Thyroid gland (tissue), 4 donors: ENCODE measurements around the gene ACE. TPM values are rescaled to one million over a fixed set of nuclear protein-coding genes. Genes with fewer than 3 reads are reported as not detected.

Experiments used
- DNase-seq, 2 donors: peaks; one replicate each; pipeline ENCODE4 v3.0.0-alpha.2; 2019
- H3K27ac ChIP-seq, 3 donors: fragments of 200-600 bp; sonication (generic); 1 replicate in 2 of 3; 2 replicates in 1 of 3; pipeline ENCODE4 v1.5.1; 2016 to 2019; ENCODE audit warnings: mild to moderate bottlenecking in 1 of 3, moderate library complexity in 1 of 3
- H3K27me3 ChIP-seq: fragments of 200-600 bp; sonication (generic); one replicate; pipeline ENCODE4 v1.5.1; 2019
- H3K36me3 ChIP-seq, 2 donors: fragments of 200-600 bp; sonication (generic); one replicate each; pipeline ENCODE4 v1.5.1; 2016 to 2019
- H3K4me1 ChIP-seq, 2 donors: fragments of 200-600 bp; sonication (generic); one replicate each; pipeline ENCODE4 v1.5.1; 2017 to 2019
- H3K4me3 ChIP-seq, 3 donors: fragments of 200-600 bp; sonication (generic); replicated peaks in 1 of 3; 1 replicate in 2 of 3; 2 replicates in 1 of 3; pipeline ENCODE4 v1.5.1; 2016; ENCODE audit warnings: mild to moderate bottlenecking in 1 of 3
- H3K9me3 ChIP-seq: fragments of 200-600 bp; sonication (generic); one replicate; pipeline ENCODE4 v1.5.1; 2017
- CTCF ChIP-seq, 6 experiments: fragments of 200-600 bp in 3 of 6; fragments of 450-650 bp in 3 of 6; sonication (generic) in 3 of 6; IDR thresholded peaks; one replicate each; pipeline ENCODE4 v1.5.1; 2016 to 2019; ENCODE audit warnings: antibody characterized with exemption in 6 of 6, mild to moderate bottlenecking in 2 of 6, inconsistent platforms in 1 of 6, moderate library complexity in 1 of 6
- POLR2A ChIP-seq, 2 donors: fragments of 450-650 bp; IDR thresholded peaks; one replicate each; pipeline ENCODE4 v1.6.1; 2017; ENCODE audit warnings: antibody characterized with exemption in 2 of 2, mild to moderate bottlenecking in 2 of 2, moderate library complexity in 1 of 2
- WGBS, 2 donors: methylation state at CpG; one replicate each; pipeline ENCODE4 v1.1.5; 2017; 5-methylcytosine and 5-hydroxymethylcytosine counted together
- intact Hi-C: fragments of 100-400 bp; cut with DNase I; formaldehyde crosslinking; loops from one replicate; pipeline ENCODE4 v1.15.1; 2023
- total RNA-seq, 4 donors: library from RNA; depleted of rRNA; stranded (reverse); fragments of >200 nt; gene quantifications; one replicate each; pipeline ENCODE4 v1.2.3, GENCODE V29; 2016

Gene ACE
- total RNA-seq, 4 donors from 2014 or later, result 1.1 to 12.7 (median 10.3) TPM

- H3K27me3 ChIP-seq, result no peaks in the 10 kb centered on the region
Observed at GRCh38 chr17:63497708-63498483, 21.0 kb downstream of the ACE start.

GRCh38 chr17:63498626-63499195, 21.9 kb downstream of the ACE start:
- no peaks in the 10 kb centered on the region for H3K36me3 ChIP-seq
- no peaks in the 10 kb centered on the region for H3K9me3 ChIP-seq
- no peaks in the 10 kb centered on the region for H3K27me3 ChIP-seq
- no peak overlapping the region for H3K27ac ChIP-seq
- no peak for DNase-seq
- WGBS, 2 donors, result 83 to 87% methylated on average over 9 of the region's 9 CpGs
- no peak overlapping the region for H3K4me3 ChIP-seq
- peaks cover 0 to 3% of the 10 kb centered on the region in 2 donors for H3K4me1 ChIP-seq
- TF ChIP-seq CTCF (IDR thresholded peaks at IDR 0.05) (no peak), POLR2A (IDR thresholded peaks at IDR 0.05) (no peak)
- intact Hi-C loops, result no loop called here

More at GRCh38 chr17:63497708-63498483, 21.0 kb downstream of the ACE start:
- intact Hi-C loops, result no loop called here
- peak; percentile 23 to 47 for DNase-seq
- Histone ChIP-seq H3K27ac (no peak overlapping the region), H3K4me3 (no peak overlapping the region), H3K4me1 (no peaks in the 10 kb centered on the region), H3K36me3 (no peaks in the 10 kb centered on the region), H3K9me3 (no peaks in the 10 kb centered on the region)
- WGBS, 2 donors, result 53 to 62% methylated on average over 13 to 16 of the region's 16 CpGs
- TF ChIP-seq CTCF (IDR thresholded peaks at IDR 0.05) (peak in 1 of 6 experiments; percentile 17), POLR2A (IDR thresholded peaks at IDR 0.05) (no peak)

- no peaks in the 10 kb centered on the region for H3K36me3 ChIP-seq
- no peak for TF ChIP-seq POLR2A (IDR thresholded peaks at IDR 0.05)
- no peak for TF ChIP-seq CTCF (IDR thresholded peaks at IDR 0.05)
- WGBS, 2 donors, result 51 to 57% methylated on average over 14 of the region's 14 CpGs
- H3K4me1 ChIP-seq, result peaks cover 0 to 3% of the 10 kb centered on the region in 2 donors
- no peak overlapping the region for H3K4me3 ChIP-seq
- no peak for DNase-seq
- no peaks in the 10 kb centered on the region for H3K9me3 ChIP-seq
- intact Hi-C loops, result no loop called here
- H3K27ac ChIP-seq, result no peak overlapping the region
- H3K27me3 ChIP-seq, result no peaks in the 10 kb centered on the region
Observed at GRCh38 chr17:63500543-63501390, 23.9 kb downstream of the ACE start.

GRCh38 chr17:63503341-63503705, 26.5 kb downstream of the ACE start:
- no peaks in the 10 kb centered on the region for H3K27me3 ChIP-seq
- H3K4me3 ChIP-seq, result no peak overlapping the region
- peaks cover 0 to 3% of the 10 kb centered on the region in 2 donors for H3K4me1 ChIP-seq
- DNase-seq, result no peak
- H3K36me3 ChIP-seq, result no peaks in the 10 kb centered on the region
- H3K27ac ChIP-seq, result no peak overlapping the region
- H3K9me3 ChIP-seq, result no peaks in the 10 kb centered on the region
- intact Hi-C loops, result no loop called here
- no peak for TF ChIP-seq POLR2A (IDR thresholded peaks at IDR 0.05)
- no peak for TF ChIP-seq CTCF (IDR thresholded peaks at IDR 0.05)
- 52 to 57% methylated on average over 8 of the region's 8 CpGs for WGBS, 2 donors
